Coronary artery (tissue), 2 donors: ENCODE results near the gene MORN1.

Source experiments
- DNase-seq: peaks from one replicate; pipeline ENCODE4 v3.0.0-alpha.2; 2017; ENCODE audit warnings: low spot score
- H3K27ac ChIP-seq, 2 donors: fragments of 200-600 bp; sonication (generic); one replicate each; pipeline ENCODE4 v1.5.1; 2016 to 2019
- H3K4me3 ChIP-seq: fragments of 200-600 bp; sonication (generic); 2 replicates; pipeline ENCODE4 v1.5.1; 2016; ENCODE audit warnings: mild to moderate bottlenecking, moderate library complexity
- CTCF ChIP-seq: fragments of 200-600 bp; sonication (generic); IDR thresholded peaks from one replicate; pipeline ENCODE4 v1.5.1; 2019; ENCODE audit warnings: antibody characterized with exemption

Gene MORN1

GRCh38 chr1:2340918-2341254, 50.5 kb downstream of the MORN1 start:
- no peak for DNase-seq
- no peak for TF ChIP-seq CTCF
- H3K4me3 ChIP-seq, result no peak overlapping the region
- H3K27ac ChIP-seq, result no peak overlapping the region

GRCh38 chr1:2340086-2340917, 51.1 kb downstream of the MORN1 start:
- no peak for TF ChIP-seq CTCF
- Histone ChIP-seq H3K27ac (no peak overlapping the region), H3K4me3 (no peak overlapping the region)
- no peak for DNase-seq

DNA sequence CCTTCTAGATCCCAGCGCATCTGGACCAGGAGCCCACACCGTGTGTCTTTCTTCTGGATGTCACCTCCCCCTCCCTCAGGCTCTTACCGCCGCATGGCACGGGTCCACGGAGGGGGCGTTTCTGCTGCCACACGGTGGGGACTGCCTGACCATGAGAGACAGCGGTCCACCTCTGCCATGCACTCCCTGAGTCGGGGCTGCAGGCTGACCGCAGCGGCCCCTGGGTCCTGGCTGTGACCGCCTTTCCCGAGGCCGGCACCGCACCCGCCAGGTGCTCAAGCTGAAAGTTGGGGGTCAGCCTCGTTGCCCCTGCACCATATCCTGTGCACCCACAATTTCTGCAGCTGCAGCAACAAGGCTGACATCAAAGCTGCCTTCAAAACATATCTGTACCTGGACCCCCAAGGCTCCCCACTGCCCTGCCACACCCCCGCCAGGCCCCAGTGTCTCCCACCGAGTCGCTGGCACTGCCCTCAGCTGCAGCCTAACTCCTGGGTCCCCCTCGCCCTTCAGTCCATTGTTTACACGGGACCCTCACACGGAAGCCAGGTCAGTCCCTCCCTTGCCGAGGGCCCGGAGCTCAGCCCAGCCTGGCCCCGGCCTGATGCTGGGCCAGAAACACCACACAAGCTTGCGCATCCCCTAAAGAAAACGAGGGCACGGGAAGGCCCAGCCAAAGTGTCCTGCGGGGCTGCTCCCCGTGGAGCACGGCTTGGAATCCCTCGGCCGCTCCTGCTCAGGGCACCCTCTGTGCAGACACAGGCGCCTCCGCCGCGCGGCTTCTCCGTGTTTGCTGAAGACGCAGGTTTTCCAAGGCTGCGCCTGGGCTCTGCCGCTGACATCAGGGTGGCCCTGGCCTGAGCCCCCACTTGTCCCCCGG, 51.9 kb downstream of the MORN1 start:
- H3K27ac ChIP-seq, result no peak overlapping the region
- TF ChIP-seq CTCF, result no peak
- DNase-seq, result no peak
- no peak overlapping the region for H3K4me3 ChIP-seq

DNA sequence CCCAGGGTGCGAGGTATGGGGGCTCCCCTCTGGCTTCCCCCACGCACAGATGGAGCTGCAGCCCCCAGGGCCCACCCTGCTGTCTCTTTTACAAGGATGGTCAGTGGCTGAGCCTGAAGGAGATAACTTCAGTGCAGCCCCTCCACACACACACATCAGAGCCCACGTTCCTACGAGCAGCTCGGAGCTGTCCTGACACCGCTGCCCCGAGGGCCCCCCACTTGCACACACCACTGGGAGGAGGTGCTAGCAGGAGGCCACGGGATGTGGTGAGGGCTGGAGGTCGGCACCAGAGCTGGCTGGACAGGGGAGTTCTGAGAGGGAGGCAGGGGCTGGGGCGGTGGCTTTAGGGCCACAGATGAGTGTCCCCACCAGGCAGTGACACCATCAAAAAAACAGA, 53.9 kb downstream of the MORN1 start:
- TF ChIP-seq CTCF, result no peak
- H3K4me3 ChIP-seq, result no peak overlapping the region
- no peak for DNase-seq
- no peak overlapping the region for H3K27ac ChIP-seq

DNA sequence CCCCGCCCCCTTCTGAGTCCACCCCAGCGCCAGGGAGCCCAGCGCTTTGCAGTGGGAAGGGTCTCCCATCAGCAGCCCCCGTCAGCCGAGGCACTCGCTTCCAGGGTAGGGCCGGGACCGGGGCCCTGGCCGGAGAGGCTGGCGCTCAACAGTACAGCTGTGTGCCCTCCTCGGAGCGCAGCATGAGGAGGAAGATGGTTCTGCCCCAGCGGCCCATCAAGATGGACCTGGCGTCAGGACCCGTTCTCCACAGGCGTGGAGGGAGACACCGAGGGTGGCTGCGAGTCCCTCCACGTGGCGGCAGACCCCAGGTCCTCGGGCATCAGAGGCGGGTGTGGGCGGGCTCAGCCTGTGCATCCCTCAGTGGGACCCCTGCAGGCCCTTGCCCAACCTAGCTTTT, 54.3 kb downstream of the MORN1 start:
- H3K27ac ChIP-seq, result no peak overlapping the region
- no peak for DNase-seq
- H3K4me3 ChIP-seq, result no peak overlapping the region
- TF ChIP-seq CTCF, result no peak

DNA sequence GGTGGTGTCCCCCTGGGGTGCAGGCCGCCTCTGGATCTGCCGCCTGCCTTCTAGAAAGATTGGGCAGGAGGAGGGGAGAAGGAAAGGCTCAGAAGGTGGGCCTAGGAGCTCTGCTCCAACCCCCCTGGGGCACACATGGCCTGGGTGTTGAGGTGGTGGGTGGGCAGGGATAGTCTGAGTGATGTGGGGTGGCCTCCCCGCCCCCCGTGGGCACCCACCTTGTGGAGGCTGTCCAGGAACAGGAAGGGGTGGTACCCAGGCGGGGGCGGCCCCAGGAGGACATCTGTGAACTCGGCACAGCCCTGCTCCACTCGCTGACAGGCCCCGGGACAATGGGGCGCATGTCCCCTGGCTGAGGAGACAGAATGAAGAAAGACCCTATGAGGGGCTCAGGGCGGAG, 54.9 kb downstream of the MORN1 start:
- DNase-seq, result no peak
- no peak for TF ChIP-seq CTCF
- no peak overlapping the region for H3K4me3 ChIP-seq
- no peak overlapping the region for H3K27ac ChIP-seq
